ENCODE measurements around the gene ADISSP. TPM values are rescaled to one million over a fixed set of nuclear protein-coding genes. Genes with fewer than 3 reads are reported as not detected.
A peak's percentile ranks its signal among the peaks of the same experiment; 100 is the strongest.

Gene ADISSP
- total RNA-seq, 1 donor from 2014 or later = 43.2 TPM

- no peaks in the 10 kb centered on the region for H3K9me3 ChIP-seq (ENCODE audit: insufficient read depth, low read depth, low read length)
- H3K27me3 Mint-ChIP-seq (ENCODE audit: low read depth, unreplicated experiment) = peaks cover 57% of the 10 kb centered on the region
- FAIRE-seq (no peak), DNase-seq (ENCODE audit: low read depth) (no peak)
- peaks cover 7% of the 10 kb centered on the region for H3K9me3 Mint-ChIP-seq (ENCODE audit: unreplicated experiment)
- H3K79me2 ChIP-seq (ENCODE audit: insufficient read depth, low read length) = no peaks in the 10 kb centered on the region
- H3K27ac Mint-ChIP-seq (ENCODE audit: unreplicated experiment) = no peak overlapping the region
- no peak overlapping the region for H3K4me3 ChIP-seq (ENCODE audit: insufficient read depth, low read depth, low read length)
- H2AFZ ChIP-seq (ENCODE audit: low read depth, low read length) = peak overlapping the region; percentile 19
- peaks cover 15% of the 10 kb centered on the region for H3K27me3 ChIP-seq (ENCODE audit: insufficient read depth, low read length)
- H4K20me1 ChIP-seq (ENCODE audit: insufficient read depth, low read length) = peaks cover 20% of the 10 kb centered on the region
- H3K36me3 ChIP-seq (ENCODE audit: insufficient read depth, low read length) = no peaks in the 10 kb centered on the region
- H3K4me2 ChIP-seq (ENCODE audit: low read length) = peak overlapping the region; percentile 68
- peaks cover 3% of the 10 kb centered on the region for H3K36me3 Mint-ChIP-seq (ENCODE audit: low read depth, unreplicated experiment)
- H3K4me3 Mint-ChIP-seq (ENCODE audit: unreplicated experiment) = no peak overlapping the region
- no peaks in the 10 kb centered on the region for H3K4me1 Mint-ChIP-seq (ENCODE audit: low read depth, unreplicated experiment)
- H3K27ac ChIP-seq (ENCODE audit: low read depth, low read length) = no peak overlapping the region
- H3K9ac ChIP-seq (ENCODE audit: low read length) = no peak overlapping the region
- H3K4me1 ChIP-seq (ENCODE audit: insufficient read depth, low read length) = peaks cover 5% of the 10 kb centered on the region
- TF ChIP-seq, protein P1, sequence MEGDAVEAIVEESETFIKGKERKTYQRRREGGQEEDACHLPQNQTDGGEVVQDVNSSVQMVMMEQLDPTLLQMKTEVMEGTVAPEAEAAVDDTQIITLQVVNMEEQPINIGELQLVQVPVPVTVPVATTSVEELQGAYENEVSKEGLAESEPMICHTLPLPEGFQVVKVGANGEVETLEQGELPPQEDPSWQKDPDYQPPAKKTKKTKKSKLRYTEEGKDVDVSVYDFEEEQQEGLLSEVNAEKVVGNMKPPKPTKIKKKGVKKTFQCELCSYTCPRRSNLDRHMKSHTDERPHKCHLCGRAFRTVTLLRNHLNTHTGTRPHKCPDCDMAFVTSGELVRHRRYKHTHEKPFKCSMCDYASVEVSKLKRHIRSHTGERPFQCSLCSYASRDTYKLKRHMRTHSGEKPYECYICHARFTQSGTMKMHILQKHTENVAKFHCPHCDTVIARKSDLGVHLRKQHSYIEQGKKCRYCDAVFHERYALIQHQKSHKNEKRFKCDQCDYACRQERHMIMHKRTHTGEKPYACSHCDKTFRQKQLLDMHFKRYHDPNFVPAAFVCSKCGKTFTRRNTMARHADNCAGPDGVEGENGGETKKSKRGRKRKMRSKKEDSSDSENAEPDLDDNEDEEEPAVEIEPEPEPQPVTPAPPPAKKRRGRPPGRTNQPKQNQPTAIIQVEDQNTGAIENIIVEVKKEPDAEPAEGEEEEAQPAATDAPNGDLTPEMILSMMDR (IDR thresholded peaks at IDR 0.05; ENCODE audit: insufficient read depth, low read depth, low read length) = peak; percentile 38
- TF ChIP-seq EZH2 (IDR thresholded peaks at IDR 0.05; ENCODE audit: insufficient read depth, low read length) = no peak
These were observed 17.6 kb downstream of the ADISSP start for GRCh38 chr20:3749689-3750531.

DNA sequence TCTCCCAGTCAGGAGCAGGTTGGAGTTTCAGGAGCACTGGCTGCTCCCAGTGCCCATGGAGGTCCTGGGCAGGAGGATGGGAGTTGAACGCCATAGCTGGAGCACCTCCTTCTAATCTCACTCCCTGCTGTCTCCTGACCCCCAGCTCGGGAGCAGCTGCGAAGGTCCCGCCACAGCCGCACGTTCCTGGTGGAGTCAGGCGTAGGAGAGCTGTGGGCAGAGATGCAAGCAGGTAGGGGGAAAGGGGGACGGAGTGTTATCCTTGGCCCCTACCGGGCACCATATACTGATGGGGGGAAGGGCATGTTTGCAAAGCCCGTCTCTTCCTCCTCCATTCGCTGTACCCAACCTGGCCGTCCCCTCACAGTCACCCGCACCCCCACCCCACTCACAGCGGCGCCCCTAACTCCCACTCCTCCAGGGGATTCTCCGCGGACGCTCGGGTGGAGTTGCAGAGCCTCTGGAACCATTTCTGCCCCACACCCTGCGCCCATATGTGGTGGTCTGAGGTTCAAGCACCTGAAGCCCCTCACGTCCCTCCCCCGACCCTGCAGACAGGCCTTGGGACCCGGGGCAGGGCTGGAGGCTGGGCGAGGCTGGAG lies 18.4 kb downstream of the ADISSP start:
- Histone ChIP-seq H3K4me3 (ENCODE audit: insufficient read depth, low read depth, low read length) (no peak overlapping the region), H3K4me2 (ENCODE audit: low read length) (peak overlapping the region; percentile 68), H3K79me2 (ENCODE audit: insufficient read depth, low read length) (no peaks in the 10 kb centered on the region), H3K9ac (ENCODE audit: low read length) (no peak overlapping the region), H3K27ac (ENCODE audit: low read depth, low read length) (no peak overlapping the region), H3K27me3 (ENCODE audit: insufficient read depth, low read length) (peaks cover 21% of the 10 kb centered on the region), H3K36me3 (ENCODE audit: insufficient read depth, low read length) (no peaks in the 10 kb centered on the region), H4K20me1 (ENCODE audit: insufficient read depth, low read length) (peaks cover 20% of the 10 kb centered on the region), H3K9me3 (ENCODE audit: insufficient read depth, low read depth, low read length) (no peaks in the 10 kb centered on the region), H2AFZ (ENCODE audit: low read depth, low read length) (no peak overlapping the region), H3K4me1 (ENCODE audit: insufficient read depth, low read length) (peaks cover 5% of the 10 kb centered on the region)
- Mint-ChIP-seq H3K36me3 (ENCODE audit: low read depth, unreplicated experiment) (peaks cover 3% of the 10 kb centered on the region), H3K27me3 (ENCODE audit: low read depth, unreplicated experiment) (peaks cover 64% of the 10 kb centered on the region), H3K4me3 (ENCODE audit: unreplicated experiment) (no peak overlapping the region), H3K4me1 (ENCODE audit: low read depth, unreplicated experiment) (no peaks in the 10 kb centered on the region), H3K27ac (ENCODE audit: unreplicated experiment) (no peak overlapping the region), H3K9me3 (ENCODE audit: unreplicated experiment) (peaks cover 7% of the 10 kb centered on the region)
- no peak for TF ChIP-seq EZH2 (IDR thresholded peaks at IDR 0.05; ENCODE audit: insufficient read depth, low read length)
- TF ChIP-seq, protein P1 (IDR thresholded peaks at IDR 0.05; ENCODE audit: insufficient read depth, low read depth, low read length) = no peak
- DNase-seq (ENCODE audit: low read depth) (no peak), FAIRE-seq (no peak)
